Right ventricle myocardium superior (tissue), 1 donor: Measurements from ENCODE around the gene ZNF525. TPM values are rescaled to one million over a fixed set of nuclear protein-coding genes. Genes with fewer than 3 reads are reported as not detected.

Experiments used
- total RNA-seq: library from RNA; stranded (reverse); fragmentation: NEBNext Ultra II Directional; extraction: Animal tissue kit (Norgen Biotek cat#: 25700); gene quantifications from one replicate; pipeline ENCODE4 v1.2.1, GENCODE V29; 2021
- donor health status: DM: no; HTN: yes; CAD: no; lungs with severe emphysema.

Gene ZNF525
- total RNA-seq, 1 donor from 2014 or later, result 4.7 TPM

Other genes starting within 250 kb of the ZNF525 start
- 17.8 TPM for gene ZNF415, start 232.8 kb upstream of the ZNF525 start, total RNA-seq
- 5.8 TPM for gene ZNF347, start 206.7 kb upstream of the ZNF525 start, total RNA-seq
- gene ZNF665, start 172.3 kb upstream of the ZNF525 start, total RNA-seq, result 1.3 TPM
- gene ZNF677, start 110.8 kb upstream of the ZNF525 start, total RNA-seq, result 21.1 TPM
- not detected for gene VN1R2, start 107.4 kb upstream of the ZNF525 start, total RNA-seq
- not detected for gene VN1R4, start 98.0 kb upstream of the ZNF525 start, total RNA-seq
- gene ZNF845, start 32.0 kb upstream of the ZNF525 start, total RNA-seq, result 3.3 TPM
- gene ZNF765, start 29.4 kb downstream of the ZNF525 start, total RNA-seq, result 3.4 TPM
- 2.9 TPM for gene ZNF761, start 66.3 kb downstream of the ZNF525 start, total RNA-seq
- gene ZNF813, start 102.0 kb downstream of the ZNF525 start, total RNA-seq, result 0.75 TPM
- gene ZNF331, start 172.4 kb downstream of the ZNF525 start, total RNA-seq, result 8.5 TPM